Measurements from ENCODE around the gene ANKRD11.
"Not testable (repeated sequence)": the region's sequence is repeated elsewhere in the genome, so short reads cannot be mapped to it uniquely, and the experiment has no call there.

ANKRD11 gene

GRCh38 chr16:89253548-89254287, 236.6 kb downstream of the ANKRD11 start:
- DNase-seq: no peak

DNA sequence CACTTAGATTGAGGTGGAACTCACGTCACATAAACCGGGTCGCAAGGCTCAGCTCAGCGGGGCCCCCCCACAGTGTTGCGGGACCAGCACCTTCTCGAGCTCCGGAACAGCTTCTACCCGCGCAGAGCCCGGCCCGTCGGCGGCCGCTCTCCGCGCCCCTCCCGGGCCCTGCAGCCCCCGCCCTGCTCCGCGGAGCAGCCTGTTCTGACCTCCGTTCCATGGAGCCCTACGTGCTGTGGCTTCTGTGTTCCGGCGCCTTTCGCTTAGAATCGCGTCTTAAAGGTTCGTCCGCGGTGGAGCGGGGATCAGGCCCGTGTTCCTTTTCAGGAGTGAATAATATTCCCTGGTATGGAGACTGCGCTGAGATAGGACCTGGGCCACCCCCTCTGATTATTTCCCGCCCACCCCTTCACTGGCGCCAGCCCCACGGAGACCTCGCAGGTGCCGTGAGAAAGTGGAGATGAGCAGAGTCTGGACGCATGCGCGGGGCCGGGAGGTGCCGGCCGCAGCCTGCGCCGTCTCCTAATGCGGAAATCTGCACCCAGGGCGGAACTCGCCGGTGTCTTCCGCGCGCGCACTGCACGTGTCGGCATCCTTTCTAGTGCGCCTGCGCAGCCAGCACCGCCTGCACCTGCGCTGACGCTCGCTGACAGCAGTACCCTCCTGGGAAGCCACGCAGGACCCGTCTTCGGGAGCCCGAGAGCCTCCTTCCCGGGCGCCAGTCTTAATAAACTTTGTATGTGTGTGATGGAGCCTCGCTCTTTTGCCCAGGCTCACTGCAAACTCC, 242.0 kb downstream of the ANKRD11 start:
- no peak for DNase-seq

DNA sequence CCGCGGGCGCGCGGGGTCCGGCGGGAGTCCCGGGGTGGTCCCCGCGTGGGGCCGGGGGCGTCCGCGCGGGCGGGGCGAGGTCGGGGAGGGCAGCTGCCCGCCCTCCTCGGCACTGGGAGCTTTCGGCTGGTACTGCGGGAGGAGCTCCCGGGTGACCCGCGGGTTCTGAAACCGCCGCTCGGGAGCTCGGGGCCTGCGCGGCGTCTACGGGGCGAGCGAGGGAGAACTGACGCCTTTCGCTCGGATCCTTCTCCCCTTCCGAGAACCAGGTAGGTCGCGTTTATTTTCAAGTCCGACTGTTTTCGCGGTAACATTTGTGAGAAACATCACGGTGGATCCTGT, 242.7 kb downstream of the ANKRD11 start:
- DNase-seq: not testable (repeated sequence)

DNA sequence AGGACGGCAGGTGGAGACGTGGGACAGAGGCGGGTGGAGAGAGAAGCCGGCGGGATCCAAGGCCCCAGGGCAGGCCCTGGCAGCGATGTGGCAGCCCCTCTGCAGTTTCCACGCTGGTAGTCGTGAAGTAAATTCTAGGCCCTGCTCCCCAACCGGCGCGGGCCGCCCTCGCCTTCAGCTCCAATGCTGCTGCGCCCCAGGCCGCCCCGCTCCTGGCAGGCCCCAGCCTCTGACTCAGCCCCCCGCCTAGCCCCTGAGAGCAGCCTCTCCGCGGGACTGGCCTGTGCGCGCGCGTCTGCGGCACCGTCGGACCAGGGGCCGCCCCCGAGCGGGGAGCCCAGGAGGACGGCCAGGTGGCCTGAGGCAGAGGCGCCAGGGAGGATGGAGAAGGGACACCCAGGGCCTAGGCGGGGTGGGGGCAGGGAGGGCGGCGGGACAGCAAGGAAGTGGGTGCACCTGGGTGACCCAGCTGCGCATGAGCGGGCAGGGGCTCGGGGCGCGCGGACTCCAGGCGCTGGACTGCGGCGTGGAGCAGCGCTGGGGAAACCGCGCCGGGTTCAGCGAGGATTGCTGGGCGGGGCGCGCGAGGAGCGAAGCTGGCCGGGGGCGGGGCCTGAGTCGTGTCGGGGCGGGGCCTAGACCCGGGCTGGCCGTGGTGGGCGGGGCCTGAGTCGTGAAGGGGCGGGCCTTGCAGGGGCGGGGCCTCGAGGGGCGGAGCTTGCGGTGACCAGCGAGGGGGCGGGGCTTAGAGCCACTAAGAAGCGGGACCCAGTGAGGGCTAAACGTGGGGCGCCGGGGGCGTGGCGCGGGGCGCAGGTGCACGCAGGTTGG, 243.2 kb downstream of the ANKRD11 start:
- peak; percentile 89 for DNase-seq

DNA sequence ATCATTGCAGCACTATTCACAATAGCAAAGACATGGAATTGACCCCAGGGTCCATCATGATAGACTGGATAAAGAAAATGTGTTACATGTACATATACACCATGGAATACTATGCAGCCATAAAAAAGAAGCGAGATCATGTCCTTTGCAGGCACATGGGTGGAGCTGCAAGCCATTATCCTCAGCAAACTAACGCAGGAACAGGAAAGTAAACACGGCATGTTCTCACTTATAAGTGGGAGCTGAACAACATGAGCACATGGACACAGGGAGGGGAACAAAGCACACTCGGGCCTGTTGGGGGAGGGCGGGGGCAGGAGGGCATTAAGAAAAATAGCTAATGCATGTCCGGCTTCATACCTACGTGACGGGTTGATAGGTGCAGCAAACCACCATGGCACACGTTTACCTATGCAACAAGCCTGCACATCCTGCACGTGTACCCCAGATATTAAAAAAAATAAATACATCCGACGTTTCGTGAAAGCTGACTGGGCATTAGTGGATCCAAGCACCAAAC, 243.9 kb downstream of the ANKRD11 start:
- no peak for DNase-seq

- no peak for DNase-seq
These were observed 245.6 kb downstream of the ANKRD11 start for GRCh38 chr16:89244754-89245153.

DNA sequence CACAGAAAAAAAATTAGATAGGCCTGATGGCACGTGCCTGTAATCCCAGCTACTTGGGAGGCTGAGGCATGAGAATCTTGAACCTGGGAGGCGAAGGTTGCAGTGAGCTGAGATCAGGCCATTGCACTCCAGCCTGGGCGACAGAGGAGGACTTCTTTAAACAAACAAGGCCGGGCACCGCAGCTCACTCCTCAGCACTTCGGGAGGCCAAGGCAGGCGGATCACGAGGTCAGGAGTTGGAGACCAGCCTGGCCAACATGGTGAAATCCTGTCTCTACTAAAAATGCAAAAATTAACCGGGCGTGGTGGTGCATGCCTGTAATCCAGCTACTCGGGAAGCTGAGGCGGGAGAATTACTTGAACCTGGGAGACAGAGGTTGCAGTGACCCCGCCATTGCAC, 246.1 kb downstream of the ANKRD11 start:
- not testable (repeated sequence) for DNase-seq

DNA sequence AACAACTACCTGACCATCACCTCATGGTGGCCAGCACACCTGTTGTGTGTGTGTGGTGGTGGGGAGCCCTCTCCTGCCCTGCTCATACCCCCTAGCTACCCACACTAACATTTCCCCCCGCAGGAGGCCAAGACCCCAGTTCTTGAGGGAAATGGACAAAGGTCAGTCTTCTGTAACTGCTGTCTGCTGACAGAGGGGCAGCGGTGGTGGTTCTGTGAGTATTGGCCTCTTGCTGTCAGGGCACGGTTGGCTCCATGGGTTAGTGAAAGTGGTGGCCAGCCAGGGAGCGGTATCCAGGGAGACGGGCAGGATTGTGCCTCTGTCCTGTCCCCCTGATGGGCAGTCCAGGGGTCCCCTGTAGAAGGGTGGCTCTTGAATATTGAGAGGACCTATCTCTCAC, 246.7 kb downstream of the ANKRD11 start:
- DNase-seq: no peak

- no peak for DNase-seq
These were observed 247.6 kb downstream of the ANKRD11 start for GRCh38 chr16:89242795-89243200.

- peak; percentile 79 for DNase-seq
These were observed 249.0 kb downstream of the ANKRD11 start for GRCh38 chr16:89241187-89242007.

DNA sequence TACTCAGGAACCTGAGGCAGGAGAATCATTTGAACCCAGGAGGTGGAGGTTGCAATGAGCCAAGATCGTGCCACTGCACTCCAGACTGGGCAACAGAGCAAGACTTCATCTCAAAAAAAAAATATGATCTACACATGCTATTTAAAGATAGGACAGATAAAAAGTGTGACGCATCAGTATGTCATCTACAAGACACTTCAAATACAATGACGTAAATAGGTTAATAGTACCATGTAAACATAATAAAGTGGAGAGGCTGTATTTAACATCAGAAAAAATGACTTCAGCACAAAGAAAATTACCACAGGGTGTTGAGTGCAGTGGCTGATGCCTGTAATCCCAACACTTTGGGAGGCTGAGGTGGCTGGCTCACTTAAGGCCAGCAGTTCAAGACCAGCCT, 252.6 kb downstream of the ANKRD11 start:
- DNase-seq: no peak

DNA sequence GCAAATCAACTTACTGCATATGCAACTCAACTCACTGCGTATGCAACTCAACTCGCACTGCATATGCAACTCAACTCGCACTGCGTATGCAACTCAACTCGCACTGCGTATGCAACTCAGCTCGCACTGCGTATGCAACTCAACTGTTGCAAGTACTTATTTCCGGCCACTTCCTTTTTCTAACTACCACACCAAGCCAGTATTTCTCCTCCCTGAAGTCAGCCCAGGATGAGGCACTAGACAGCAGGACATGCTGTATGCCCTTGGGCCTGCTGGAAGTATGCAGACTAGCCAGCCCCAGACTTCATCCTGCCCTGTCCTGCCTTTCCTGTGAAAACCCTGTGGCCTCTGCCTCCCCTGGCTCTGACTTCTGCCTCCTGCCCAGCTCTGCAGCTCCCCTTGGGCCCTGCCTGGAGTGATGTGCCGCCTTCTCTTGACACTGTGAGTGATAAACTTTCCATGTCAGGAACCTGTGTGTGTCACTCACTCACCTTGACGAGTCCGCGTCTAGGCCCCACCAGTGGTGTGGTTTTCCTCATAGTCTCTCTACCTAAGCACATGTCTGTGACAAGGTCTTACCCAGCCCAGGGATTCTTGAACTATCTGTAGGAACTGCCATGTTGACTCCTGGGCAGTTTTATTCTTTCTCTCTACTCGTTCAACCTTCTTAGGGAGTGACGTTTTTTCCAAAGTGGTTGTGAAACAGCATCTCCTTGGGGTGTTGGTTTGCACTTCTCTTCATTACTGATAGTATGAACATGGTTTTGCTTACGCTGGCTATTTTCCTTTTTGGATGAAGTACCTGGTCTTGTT, 256.5 kb downstream of the ANKRD11 start:
- no peak for DNase-seq

DNA sequence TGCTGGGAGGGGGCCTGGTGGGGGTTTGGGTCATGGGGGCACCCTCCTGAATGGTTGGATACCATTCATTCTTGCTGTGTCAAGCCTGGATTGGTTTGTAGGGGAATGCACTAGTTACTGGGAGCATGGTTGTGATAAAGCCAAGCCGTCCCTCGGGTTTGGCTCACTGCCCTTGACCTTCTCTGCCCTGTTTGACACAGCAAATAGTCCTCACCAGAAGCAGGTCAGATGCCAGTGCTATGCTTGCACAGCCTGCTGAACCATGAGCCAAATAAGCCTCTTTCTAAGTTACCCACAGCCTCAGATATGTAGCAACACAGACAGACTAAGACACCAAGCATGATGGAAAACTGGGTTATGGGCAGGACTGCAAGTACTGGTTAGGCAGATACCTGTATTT, 258.3 kb downstream of the ANKRD11 start:
- DNase-seq: no peak

DNA sequence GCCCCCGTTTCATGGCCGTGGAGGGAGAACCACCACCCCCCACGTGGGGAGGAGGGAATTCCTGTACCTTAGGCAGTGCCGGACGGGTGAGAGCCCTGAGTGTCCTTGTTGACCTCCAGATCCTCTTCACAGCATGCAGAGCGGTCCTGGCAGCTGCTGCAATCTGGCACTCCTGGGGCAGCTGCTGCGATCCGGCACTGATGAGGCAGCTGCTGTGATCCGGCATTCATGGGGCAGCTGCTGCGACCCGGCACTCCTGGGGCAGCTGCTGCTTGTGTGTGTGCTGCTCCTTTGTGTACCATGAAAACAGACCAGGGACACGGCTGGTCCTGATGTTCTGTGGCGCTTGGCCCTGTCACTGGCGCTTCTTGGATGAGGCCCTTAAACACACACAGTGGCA, 260.1 kb downstream of the ANKRD11 start:
- no peak for DNase-seq

- no peak for DNase-seq
These were observed 265.7 kb downstream of the ANKRD11 start for GRCh38 chr16:89224665-89225064.

GRCh38 chr16:89222931-89223330, 267.4 kb downstream of the ANKRD11 start:
- DNase-seq: no peak

DNA sequence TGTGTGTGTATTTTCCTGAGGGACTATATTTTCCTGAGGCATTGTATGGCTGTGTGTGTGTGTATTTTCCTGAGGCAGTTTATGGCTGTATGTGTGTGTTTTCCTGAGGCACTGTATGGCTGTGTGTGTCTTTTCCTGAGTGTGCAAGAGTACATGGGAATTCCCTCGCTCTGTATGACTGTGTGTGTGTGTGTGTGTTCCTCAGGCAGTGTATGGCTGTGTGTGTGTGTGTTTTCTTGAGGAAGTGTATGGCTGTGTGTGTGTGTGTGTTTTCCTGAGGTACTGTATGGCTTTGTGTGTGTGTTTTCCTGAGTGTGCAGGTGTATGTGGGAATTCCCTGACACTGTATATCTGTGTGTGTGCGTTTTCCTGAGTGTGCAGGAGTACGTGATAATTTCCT, 268.8 kb downstream of the ANKRD11 start:
- no peak for DNase-seq

DNA sequence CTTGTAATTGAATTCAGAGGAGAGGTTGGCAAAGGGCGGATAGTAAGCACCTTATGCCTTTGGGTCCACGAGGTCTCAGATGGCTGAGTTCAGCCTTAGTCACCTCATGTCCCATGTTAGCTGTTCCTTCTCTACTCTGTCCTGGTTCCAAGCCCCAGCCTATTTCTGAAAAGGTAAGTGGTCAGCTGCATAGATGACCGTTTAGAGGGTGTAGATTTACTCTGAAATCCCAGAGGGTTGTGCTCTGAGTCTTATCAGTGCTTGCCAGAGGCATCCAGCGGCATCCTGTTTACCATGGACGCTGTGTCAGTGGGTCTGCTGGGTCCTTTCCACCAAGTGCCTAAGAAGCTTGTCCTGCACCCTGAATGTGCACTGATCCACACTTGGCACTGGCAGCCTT, 271.0 kb downstream of the ANKRD11 start:
- DNase-seq: peak; percentile 14

Data from OCI-M1 (cell line).